ENCODE data around the gene TRIM66.

TRIM66 gene, protein sequence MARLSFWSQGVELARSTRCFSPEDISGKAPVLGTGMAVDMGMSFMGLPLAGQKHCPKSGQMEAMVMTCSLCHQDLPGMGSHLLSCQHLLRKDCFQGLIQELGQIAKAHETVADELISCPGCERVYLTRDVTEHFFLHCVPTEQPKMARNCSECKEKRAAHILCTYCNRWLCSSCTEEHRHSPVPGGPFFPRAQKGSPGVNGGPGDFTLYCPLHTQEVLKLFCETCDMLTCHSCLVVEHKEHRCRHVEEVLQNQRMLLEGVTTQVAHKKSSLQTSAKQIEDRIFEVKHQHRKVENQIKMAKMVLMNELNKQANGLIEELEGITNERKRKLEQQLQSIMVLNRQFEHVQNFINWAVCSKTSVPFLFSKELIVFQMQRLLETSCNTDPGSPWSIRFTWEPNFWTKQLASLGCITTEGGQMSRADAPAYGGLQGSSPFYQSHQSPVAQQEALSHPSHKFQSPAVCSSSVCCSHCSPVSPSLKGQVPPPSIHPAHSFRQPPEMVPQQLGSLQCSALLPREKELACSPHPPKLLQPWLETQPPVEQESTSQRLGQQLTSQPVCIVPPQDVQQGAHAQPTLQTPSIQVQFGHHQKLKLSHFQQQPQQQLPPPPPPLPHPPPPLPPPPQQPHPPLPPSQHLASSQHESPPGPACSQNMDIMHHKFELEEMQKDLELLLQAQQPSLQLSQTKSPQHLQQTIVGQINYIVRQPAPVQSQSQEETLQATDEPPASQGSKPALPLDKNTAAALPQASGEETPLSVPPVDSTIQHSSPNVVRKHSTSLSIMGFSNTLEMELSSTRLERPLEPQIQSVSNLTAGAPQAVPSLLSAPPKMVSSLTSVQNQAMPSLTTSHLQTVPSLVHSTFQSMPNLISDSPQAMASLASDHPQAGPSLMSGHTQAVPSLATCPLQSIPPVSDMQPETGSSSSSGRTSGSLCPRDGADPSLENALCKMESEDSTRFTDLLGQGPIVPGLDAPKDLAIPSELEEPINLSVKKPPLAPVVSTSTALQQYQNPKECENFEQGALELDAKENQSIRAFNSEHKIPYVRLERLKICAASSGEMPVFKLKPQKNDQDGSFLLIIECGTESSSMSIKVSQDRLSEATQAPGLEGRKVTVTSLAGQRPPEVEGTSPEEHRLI (N-terminal part only)

DNA sequence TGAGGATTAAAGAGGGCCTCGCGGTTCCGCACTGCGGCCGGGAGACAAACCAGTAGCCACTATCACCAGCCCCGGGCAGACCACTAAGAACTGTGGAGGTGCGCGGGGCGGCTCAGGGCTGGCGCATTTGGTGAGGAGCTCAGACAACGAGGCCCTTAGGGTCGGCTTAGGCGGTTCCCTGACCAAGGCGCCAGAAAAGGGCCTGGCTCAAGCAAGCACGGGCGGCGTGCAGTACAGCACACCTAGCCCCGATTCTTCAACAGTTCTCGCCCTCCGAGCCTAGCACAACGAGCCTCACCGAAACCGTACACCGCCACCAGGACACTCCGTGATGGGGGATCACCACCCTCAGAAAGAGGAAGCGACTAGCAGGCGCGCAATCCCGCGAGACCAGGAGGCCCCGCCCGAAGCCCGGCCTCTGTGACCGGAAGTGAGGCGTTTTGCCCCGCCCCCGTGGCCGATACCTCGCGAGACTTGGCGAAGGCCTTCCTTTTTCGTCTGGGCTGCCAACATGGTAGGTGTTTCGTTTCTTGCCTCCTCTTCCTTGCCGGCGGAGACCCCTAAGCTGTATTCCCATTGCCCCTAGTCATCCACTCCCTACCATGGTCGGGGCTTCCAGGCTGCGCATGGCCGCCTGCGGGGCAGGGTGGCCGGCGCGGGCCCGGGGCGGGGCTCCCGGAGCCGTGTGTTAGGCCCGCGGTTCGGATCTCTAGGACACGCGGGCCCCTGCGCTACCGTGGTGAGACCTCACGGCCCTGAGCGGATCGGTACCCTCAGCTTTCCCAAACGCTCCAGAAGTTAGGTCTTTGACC, at the start of gene TRIM66, which contains the start of gene RPL27A:
Gene TRIM66, minus strand, starts transcription at position 363 of the 812 bp plus-strand sequence. CDS start 10,391 bp downstream, outside the sequence.
Gene RPL27A, plus strand, starts transcription at position 490 of the 812 bp plus-strand sequence. Its CDS starts 22 bp downstream, at position 512.
- H3K4me3 ChIP-seq (ENCODE audit: severe bottlenecking) = peak within 1 kb of the TSS; percentile 88
- H3K27me3 ChIP-seq (ENCODE audit: insufficient read depth, poor library complexity, severe bottlenecking) = no peaks in the 10 kb centered on the region
- peak; percentile 91 for ATAC-seq (ENCODE audit: low read depth)
- H3K9me3 ChIP-seq (ENCODE audit: severe bottlenecking) = no peaks in the 10 kb centered on the region
- TF ChIP-seq, protein P1, sequence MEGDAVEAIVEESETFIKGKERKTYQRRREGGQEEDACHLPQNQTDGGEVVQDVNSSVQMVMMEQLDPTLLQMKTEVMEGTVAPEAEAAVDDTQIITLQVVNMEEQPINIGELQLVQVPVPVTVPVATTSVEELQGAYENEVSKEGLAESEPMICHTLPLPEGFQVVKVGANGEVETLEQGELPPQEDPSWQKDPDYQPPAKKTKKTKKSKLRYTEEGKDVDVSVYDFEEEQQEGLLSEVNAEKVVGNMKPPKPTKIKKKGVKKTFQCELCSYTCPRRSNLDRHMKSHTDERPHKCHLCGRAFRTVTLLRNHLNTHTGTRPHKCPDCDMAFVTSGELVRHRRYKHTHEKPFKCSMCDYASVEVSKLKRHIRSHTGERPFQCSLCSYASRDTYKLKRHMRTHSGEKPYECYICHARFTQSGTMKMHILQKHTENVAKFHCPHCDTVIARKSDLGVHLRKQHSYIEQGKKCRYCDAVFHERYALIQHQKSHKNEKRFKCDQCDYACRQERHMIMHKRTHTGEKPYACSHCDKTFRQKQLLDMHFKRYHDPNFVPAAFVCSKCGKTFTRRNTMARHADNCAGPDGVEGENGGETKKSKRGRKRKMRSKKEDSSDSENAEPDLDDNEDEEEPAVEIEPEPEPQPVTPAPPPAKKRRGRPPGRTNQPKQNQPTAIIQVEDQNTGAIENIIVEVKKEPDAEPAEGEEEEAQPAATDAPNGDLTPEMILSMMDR (IDR thresholded peaks at IDR 0.05; ENCODE audit: poor library complexity, severe bottlenecking) = no peak
- peak within 1 kb of the TSS; percentile 85 for H3K27ac ChIP-seq (ENCODE audit: poor library complexity, severe bottlenecking)
- H3K36me3 ChIP-seq (ENCODE audit: low read depth) = peaks cover 48% of the 10 kb centered on the region
- H3K4me1 ChIP-seq (ENCODE audit: insufficient read depth, poor library complexity, severe bottlenecking) = peaks cover 18% of the 10 kb centered on the region
- peak; percentile 96 for DNase-seq (ENCODE audit: low spot score)

DNA sequence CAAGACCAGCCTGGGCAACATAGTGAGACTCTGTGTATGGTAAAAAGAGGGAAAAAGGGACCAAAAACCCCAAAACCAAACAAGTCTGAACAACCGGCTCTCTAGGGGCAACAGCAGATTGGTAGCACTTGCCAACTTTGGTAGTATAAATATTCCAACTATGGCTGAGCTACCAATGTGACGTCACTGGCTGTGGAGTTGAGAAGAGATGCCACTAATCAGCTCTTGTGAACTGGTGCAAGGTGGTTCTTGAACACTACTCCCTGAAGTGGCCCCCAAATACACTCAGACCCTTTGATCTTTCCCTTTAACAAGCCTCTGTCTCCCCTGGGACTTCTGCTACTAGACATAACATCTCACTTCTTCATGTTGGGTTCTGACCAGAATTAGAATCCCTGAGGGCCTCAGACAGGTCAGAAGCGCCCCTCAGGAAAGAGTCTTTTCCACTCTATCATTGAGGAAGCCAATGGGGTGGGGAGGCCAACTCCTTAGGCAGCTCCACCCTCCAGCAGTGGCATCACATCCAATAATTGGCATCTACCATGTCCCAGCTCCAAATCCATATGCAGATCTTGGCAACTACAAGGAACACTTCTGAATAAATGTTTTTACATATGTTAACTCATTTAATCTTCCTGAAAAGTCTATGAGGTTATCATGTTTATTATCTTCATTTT, 49.3 kb upstream of the TRIM66 start:
- no peaks in the 10 kb centered on the region for H3K9me3 ChIP-seq (ENCODE audit: severe bottlenecking)
- DNase-seq (ENCODE audit: low spot score) (no peak), ATAC-seq (ENCODE audit: low read depth) (no peak)
- H3K27me3 ChIP-seq (ENCODE audit: insufficient read depth, poor library complexity, severe bottlenecking) = no peaks in the 10 kb centered on the region
- no peak overlapping the region for H3K4me3 ChIP-seq (ENCODE audit: severe bottlenecking)
- TF ChIP-seq, protein P1 (IDR thresholded peaks at IDR 0.05; ENCODE audit: poor library complexity, severe bottlenecking) = no peak
- peak overlapping the region; percentile 21 for H3K27ac ChIP-seq (ENCODE audit: poor library complexity, severe bottlenecking)
- peaks cover 5% of the 10 kb centered on the region for H3K4me1 ChIP-seq (ENCODE audit: insufficient read depth, poor library complexity, severe bottlenecking)
- H3K36me3 ChIP-seq (ENCODE audit: low read depth) = peaks cover 38% of the 10 kb centered on the region

DNA sequence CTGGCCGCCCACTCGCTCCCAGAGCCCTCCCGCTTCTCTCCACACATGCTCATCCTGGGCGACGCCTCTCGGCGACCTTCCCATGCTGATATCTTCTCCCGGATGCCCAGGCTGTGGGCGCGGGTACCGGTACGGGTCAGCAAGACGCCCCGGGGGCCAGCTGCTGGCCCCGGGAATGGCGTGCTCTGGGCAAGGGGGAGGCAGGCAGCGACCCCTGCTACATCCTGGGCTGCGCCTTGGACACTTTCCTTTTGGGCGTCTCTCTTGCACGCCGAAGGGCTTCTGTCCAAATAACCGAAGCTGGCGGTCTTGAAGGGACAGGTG, 48.2 kb upstream of the TRIM66 start:
- ATAC-seq (ENCODE audit: low read depth) = no peak
- H3K36me3 ChIP-seq (ENCODE audit: low read depth) = peaks cover 45% of the 10 kb centered on the region
- no peak overlapping the region for H3K27ac ChIP-seq (ENCODE audit: poor library complexity, severe bottlenecking)
- TF ChIP-seq, protein P1 (IDR thresholded peaks at IDR 0.05; ENCODE audit: poor library complexity, severe bottlenecking) = no peak
- H3K4me3 ChIP-seq (ENCODE audit: severe bottlenecking) = no peak overlapping the region
- no peaks in the 10 kb centered on the region for H3K9me3 ChIP-seq (ENCODE audit: severe bottlenecking)
- no peaks in the 10 kb centered on the region for H3K27me3 ChIP-seq (ENCODE audit: insufficient read depth, poor library complexity, severe bottlenecking)
- peaks cover 5% of the 10 kb centered on the region for H3K4me1 ChIP-seq (ENCODE audit: insufficient read depth, poor library complexity, severe bottlenecking)
- no peak for DNase-seq (ENCODE audit: low spot score)

All from RWPE2 (cell line).